Measurements from ENCODE around the gene ACTRT2.

DNA sequence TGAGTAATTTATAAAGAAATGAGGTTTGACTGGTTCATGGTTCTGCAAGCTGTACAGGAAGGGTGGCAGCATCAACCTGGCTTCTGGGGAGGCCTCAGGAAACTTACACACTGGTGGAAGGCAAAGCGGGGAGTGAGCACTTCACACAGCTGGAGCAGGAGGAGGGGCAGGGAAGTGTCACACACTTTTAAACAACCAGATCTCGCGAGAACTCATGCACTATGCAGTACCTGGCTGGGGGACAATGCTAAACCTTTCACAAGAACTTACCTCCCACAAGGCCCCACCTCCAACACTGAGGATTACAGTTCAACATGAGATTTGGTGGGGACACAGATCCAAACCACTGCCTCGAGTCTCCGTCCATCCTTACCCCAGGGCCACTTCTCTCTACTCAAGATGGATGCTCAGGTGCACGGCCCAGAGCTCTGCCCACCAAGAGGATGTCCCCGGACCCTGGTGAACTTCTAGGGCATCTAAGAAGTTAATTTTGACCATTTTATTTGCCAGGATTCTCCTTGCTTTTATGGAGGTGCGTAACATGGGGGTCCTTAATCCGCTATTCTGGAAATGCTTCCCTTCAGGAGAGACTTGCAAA is 22.7 kb upstream of the ACTRT2 start:
- TF ChIP-seq, protein P1, sequence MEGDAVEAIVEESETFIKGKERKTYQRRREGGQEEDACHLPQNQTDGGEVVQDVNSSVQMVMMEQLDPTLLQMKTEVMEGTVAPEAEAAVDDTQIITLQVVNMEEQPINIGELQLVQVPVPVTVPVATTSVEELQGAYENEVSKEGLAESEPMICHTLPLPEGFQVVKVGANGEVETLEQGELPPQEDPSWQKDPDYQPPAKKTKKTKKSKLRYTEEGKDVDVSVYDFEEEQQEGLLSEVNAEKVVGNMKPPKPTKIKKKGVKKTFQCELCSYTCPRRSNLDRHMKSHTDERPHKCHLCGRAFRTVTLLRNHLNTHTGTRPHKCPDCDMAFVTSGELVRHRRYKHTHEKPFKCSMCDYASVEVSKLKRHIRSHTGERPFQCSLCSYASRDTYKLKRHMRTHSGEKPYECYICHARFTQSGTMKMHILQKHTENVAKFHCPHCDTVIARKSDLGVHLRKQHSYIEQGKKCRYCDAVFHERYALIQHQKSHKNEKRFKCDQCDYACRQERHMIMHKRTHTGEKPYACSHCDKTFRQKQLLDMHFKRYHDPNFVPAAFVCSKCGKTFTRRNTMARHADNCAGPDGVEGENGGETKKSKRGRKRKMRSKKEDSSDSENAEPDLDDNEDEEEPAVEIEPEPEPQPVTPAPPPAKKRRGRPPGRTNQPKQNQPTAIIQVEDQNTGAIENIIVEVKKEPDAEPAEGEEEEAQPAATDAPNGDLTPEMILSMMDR (IDR thresholded peaks at IDR 0.05; ENCODE audit: insufficient read depth, low read length, poor library complexity, severe bottlenecking) = no peak
- no peak for TF ChIP-seq EZH2phosphoT487 (conservative IDR thresholded peaks at IDR 0.05; ENCODE audit: low read length)
